Colonic mucosa (tissue), 4 donors: ENCODE measurements around the gene GUCY2C. TPM values are rescaled to one million over a fixed set of nuclear protein-coding genes. Genes with fewer than 3 reads are reported as not detected.

Source experiments
- DNase-seq: peaks from one replicate; pipeline ENCODE4 v3.0.0-alpha.2; 2020
- H3K27ac ChIP-seq: fragments of 200-600 bp; one replicate; pipeline ENCODE4 v1.8.0; 2021
- H3K27me3 ChIP-seq: fragments of 200-600 bp; one replicate; pipeline ENCODE4 v1.8.0; 2021
- H3K36me3 ChIP-seq: fragments of 200-600 bp; one replicate; pipeline ENCODE4 v1.8.0; 2021
- H3K4me1 ChIP-seq: fragments of 200-600 bp; one replicate; pipeline ENCODE4 v1.8.0; 2021; ENCODE audit warnings: mild to moderate bottlenecking
- H3K4me3 ChIP-seq: fragments of 200-600 bp; one replicate; pipeline ENCODE4 v1.8.0; 2021
- H3K9ac ChIP-seq, 2 donors: one replicate each; pipeline ENCODE4 v1.7.0; 2013; ENCODE audit warnings: control low read depth in 2 of 2, low read depth in 2 of 2, low read length in 2 of 2
- H3K9me3 ChIP-seq: fragments of 200-600 bp; one replicate; pipeline ENCODE4 v1.8.0; 2021
- intact Hi-C: fragments of 100-400 bp; cut with DNase I; formaldehyde crosslinking; loops from one replicate; pipeline ENCODE4 v1.14.1; 2022
- total RNA-seq, 2 donors: library from RNA; stranded (reverse); fragmentation: NEBNext Ultra II Directional in 1 of 2; extraction: Animal tissue kit (Norgen Biotek cat#: 25700) in 1 of 2; gene quantifications; one replicate each; pipeline ENCODE4 v1.2.1, GENCODE V29; 2021
- TF ChIP-seq, protein P1 (sequence below): fragments of 200-600 bp; IDR thresholded peaks from one replicate; pipeline ENCODE4 v1.8.0; 2022; ENCODE audit warnings: antibody characterized with exemption, mild to moderate bottlenecking
- donor health status: healthy.
- donor health status: DM: no; HTN: no; CAD: no.
- donor health status: DM: no; HTN: no; CAD: no.

Gene GUCY2C
- total RNA-seq, 2 donors from 2014 or later, result 52.2 to 74.6 TPM

- H3K9ac ChIP-seq, result no peak overlapping the region
- TF ChIP-seq, protein P1, sequence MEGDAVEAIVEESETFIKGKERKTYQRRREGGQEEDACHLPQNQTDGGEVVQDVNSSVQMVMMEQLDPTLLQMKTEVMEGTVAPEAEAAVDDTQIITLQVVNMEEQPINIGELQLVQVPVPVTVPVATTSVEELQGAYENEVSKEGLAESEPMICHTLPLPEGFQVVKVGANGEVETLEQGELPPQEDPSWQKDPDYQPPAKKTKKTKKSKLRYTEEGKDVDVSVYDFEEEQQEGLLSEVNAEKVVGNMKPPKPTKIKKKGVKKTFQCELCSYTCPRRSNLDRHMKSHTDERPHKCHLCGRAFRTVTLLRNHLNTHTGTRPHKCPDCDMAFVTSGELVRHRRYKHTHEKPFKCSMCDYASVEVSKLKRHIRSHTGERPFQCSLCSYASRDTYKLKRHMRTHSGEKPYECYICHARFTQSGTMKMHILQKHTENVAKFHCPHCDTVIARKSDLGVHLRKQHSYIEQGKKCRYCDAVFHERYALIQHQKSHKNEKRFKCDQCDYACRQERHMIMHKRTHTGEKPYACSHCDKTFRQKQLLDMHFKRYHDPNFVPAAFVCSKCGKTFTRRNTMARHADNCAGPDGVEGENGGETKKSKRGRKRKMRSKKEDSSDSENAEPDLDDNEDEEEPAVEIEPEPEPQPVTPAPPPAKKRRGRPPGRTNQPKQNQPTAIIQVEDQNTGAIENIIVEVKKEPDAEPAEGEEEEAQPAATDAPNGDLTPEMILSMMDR, result no peak
- H3K4me3 ChIP-seq, result no peak overlapping the region
- H3K36me3 ChIP-seq, result no peaks in the 10 kb centered on the region
- no peaks in the 10 kb centered on the region for H3K27me3 ChIP-seq
- no peak for DNase-seq
- no peaks in the 10 kb centered on the region for H3K4me1 ChIP-seq
- intact Hi-C loops, result no loop called here
- peak overlapping the region; percentile 18 for H3K27ac ChIP-seq
- H3K9me3 ChIP-seq, result no peaks in the 10 kb centered on the region
Observed at GRCh38 chr12:14701809-14702568, 5.6 kb upstream of the GUCY2C start.

DNA sequence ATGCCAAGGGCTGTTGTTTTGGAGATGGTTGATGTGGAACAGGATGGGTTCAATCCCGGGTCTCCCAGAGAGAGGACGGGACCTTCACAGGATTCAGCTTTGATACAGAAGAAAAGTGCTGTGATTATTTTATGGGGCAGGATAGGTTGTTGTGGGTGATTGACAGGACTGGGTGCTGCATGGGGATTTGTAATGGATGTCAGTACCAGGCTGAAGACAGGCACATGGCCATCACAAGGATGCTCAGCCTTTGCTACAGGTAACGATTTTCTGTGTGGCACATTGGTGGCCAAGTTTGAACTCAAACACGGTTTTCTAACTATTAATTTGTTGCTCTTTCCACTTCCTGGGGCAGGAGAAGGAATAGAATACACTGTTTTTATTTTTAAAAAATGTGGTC is 4.5 kb upstream of the GUCY2C start:
- H3K9ac ChIP-seq, result no peak overlapping the region
- no peak overlapping the region for H3K27ac ChIP-seq
- H3K4me1 ChIP-seq, result no peaks in the 10 kb centered on the region
- no peaks in the 10 kb centered on the region for H3K9me3 ChIP-seq
- TF ChIP-seq, protein P1, result no peak
- no peak for DNase-seq
- no peaks in the 10 kb centered on the region for H3K27me3 ChIP-seq
- no peak overlapping the region for H3K4me3 ChIP-seq
- intact Hi-C loops, result no loop called here
- H3K36me3 ChIP-seq, result no peaks in the 10 kb centered on the region

GRCh38 chr12:14699923-14700322 is 3.5 kb upstream of the GUCY2C start:
- no peaks in the 10 kb centered on the region for H3K9me3 ChIP-seq
- no peak for DNase-seq
- H3K4me3 ChIP-seq, result no peak overlapping the region
- H3K4me1 ChIP-seq, result no peaks in the 10 kb centered on the region
- TF ChIP-seq, protein P1, result no peak
- intact Hi-C loops, result no loop called here
- no peak overlapping the region for H3K27ac ChIP-seq
- no peaks in the 10 kb centered on the region for H3K27me3 ChIP-seq
- no peak overlapping the region for H3K9ac ChIP-seq
- no peaks in the 10 kb centered on the region for H3K36me3 ChIP-seq

DNA sequence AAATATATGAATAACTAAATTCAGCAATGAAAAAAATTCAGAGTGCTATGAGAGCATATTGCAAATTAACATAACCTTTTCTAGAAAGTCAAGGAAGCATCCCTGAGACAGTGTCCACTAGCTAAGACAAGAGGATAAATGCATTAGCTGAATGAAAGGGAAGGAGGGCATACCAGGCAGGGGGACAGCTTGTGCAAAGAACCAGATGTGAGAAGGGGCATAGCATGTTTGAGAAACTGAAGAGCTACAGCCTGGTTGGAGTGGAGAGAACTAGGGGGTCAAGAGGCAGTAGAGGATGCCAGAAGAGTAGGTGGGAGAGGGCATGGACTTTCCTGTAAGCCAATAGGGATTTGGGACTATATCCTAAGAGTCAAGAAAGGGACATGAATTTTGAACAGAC is 2.2 kb upstream of the GUCY2C start:
- H3K4me3 ChIP-seq, result no peak overlapping the region
- H3K9ac ChIP-seq, result no peak overlapping the region
- no peaks in the 10 kb centered on the region for H3K36me3 ChIP-seq
- H3K9me3 ChIP-seq, result no peaks in the 10 kb centered on the region
- H3K4me1 ChIP-seq, result no peaks in the 10 kb centered on the region
- H3K27me3 ChIP-seq, result no peaks in the 10 kb centered on the region
- intact Hi-C loops, result no loop called here
- DNase-seq, result no peak
- TF ChIP-seq, protein P1, result no peak
- H3K27ac ChIP-seq, result no peak overlapping the region

GRCh38 chr12:14695715-14696141 is 671 bp downstream of the GUCY2C start:
- Histone ChIP-seq H3K27ac (peak overlapping the region; percentile 89), H3K27me3 (no peaks in the 10 kb centered on the region), H3K9ac (peak overlapping the region; percentile 36 to 70), H3K4me3 (peak overlapping the region; percentile 40), H3K36me3 (no peaks in the 10 kb centered on the region), H3K4me1 (no peaks in the 10 kb centered on the region), H3K9me3 (no peaks in the 10 kb centered on the region)
- intact Hi-C loops, result no loop called here
- TF ChIP-seq, protein P1, result no peak
- DNase-seq, result peak; percentile 57
